AG04450 (cell line): ENCODE results near the gene ENKUR. TPM values are rescaled to one million over a fixed set of nuclear protein-coding genes. Genes with fewer than 3 reads are reported as not detected.

Source experiments
- CTCF ChIA-PET: fragments of 300-600, 350-600 bp; formaldehyde crosslinking; extraction: SDS; loops from one replicate; lab custom pipeline; 2022; ENCODE audit warnings: antibody characterized with exemption, inconsistent platforms; lab: Charles Lee
- POLR2A ChIA-PET: fragments of 350-600 bp; formaldehyde crosslinking; extraction: SDS; loops from one replicate; lab custom pipeline; 2021; ENCODE audit warnings: antibody characterized with exemption, inconsistent platforms; lab: Yijun Ruan, JAX
- DNase-seq: peaks from one replicate; pipeline ENCODE4 v3.0.0-alpha.2; 2011; ENCODE audit warnings: low read depth, low spot score
- H3K27ac ChIP-seq: one replicate; pipeline ENCODE4 v1.5.1; 2012; ENCODE audit warnings: low read depth, low read length, control low read depth
- H3K27me3 ChIP-seq: one replicate; pipeline ENCODE4 v1.6.0; 2012; ENCODE audit warnings: low read length; ENCODE audit not compliant: control insufficient read depth, insufficient read depth
- H3K4me3 ChIP-seq: 2 replicates; pipeline ENCODE4 v1.5.1; 2011; ENCODE audit warnings: mild to moderate bottlenecking, low read depth, low read length, control low read depth
- H3K9me3 ChIP-seq: 2 replicates; pipeline ENCODE4 v1.5.1; 2012; ENCODE audit warnings: low read length; ENCODE audit not compliant: control insufficient read depth, insufficient read depth
- CTCF ChIP-seq: IDR thresholded peaks from 2 replicates; pipeline ENCODE4 v1.5.1; 2011; ENCODE audit warnings: low read depth, low read length, control low read depth, inconsistent platforms
- polyA plus RNA-seq: library from polyadenylated mRNA; depleted of rRNA; stranded (reverse); fragments of >200 nt; gene quantifications from 2 replicates; pipeline ENCODE4 v1.2.3, GENCODE V29; 2011

Gene ENKUR
- polyA plus RNA-seq, 1 experiment = 0.11 TPM

DNA sequence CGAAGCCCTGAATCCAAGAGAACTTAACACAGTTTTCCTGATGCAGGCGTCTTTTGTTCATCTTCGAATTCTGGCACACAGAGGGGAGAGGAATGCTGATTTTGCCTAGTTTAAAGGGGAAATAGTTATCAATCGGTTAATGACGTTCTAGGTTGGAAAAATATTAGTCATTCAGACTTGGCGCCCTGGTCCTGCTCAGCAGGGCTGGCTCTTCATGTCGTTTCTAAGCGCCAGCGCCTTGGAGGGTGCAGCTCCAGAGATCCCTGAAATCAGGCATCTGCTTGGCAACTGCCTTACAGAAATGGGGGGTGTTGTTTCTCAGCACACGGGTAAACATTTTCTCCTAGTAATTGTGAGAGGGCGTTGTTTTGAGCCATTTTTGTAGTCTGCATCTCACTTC, 62.3 kb downstream of the ENKUR start:
- ChIA-PET CTCF (interaction anchor here (0.7 kb wide), 1 partner anchor 33 kb away, joined by 8 read pairs; no protein-coding TSS in a partner anchor), POLR2A (no interaction called here)
- no peak overlapping the region for H3K4me3 ChIP-seq
- no peaks in the 10 kb centered on the region for H3K9me3 ChIP-seq
- no peaks in the 10 kb centered on the region for H3K27me3 ChIP-seq
- DNase-seq = no peak
- peak overlapping the region; percentile 70 for H3K27ac ChIP-seq
- TF ChIP-seq CTCF = no peak

- H3K4me3 ChIP-seq = peak overlapping the region; percentile 61
- no peaks in the 10 kb centered on the region for H3K27me3 ChIP-seq
- POLR2A ChIA-PET = interaction anchor here (0.6 to 1.2 kb wide), 2 partner anchors 82 to 229 kb away, joined by 3 to 9 read pairs; partner anchors contain the start of gene ARHGAP21
- no peaks in the 10 kb centered on the region for H3K9me3 ChIP-seq
- CTCF ChIA-PET = interaction anchor here (0.6 to 0.7 kb wide), 2 partner anchors 33 to 228 kb away, joined by 5 to 8 read pairs; no protein-coding TSS in a partner anchor
- no peak for DNase-seq
- peak overlapping the region; percentile 70 for H3K27ac ChIP-seq
- TF ChIP-seq CTCF = no peak
These were observed 63.0 kb downstream of the ENKUR start for GRCh38 chr10:24952707-24953645.

DNA sequence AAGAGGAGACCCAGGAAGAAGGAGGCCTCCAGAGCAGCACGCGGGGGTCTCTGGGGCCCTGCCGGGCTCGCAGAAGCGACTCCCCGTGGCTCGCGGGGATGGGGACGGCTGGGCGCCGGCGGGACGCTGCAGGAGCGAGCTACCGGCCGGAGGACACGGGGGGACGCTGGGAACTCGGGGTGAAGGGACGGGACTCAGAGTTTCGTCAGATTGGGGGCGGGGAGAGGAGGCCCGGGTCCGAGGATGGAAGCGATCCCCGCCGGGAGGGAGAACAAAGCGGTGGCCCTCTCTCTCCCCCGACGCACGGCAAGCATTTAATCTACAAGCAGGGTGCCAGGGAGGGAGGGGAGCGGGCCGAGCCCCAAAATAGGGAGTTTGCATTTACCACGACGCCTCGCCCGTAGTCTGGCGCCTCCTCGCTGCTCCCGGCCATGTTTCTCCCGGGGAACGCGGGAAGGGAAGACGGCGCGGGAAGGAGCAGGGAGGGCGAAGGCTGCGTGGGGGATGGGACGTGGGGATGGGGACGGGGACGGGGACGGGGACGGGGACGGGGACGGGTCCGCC, 63.7 kb downstream of the ENKUR start, which contains the start of gene PRTFDC1:
PRTFDC1 (minus strand) TSS at position 464 of the 564 bp plus-strand sequence; CDS start at position 433, 31 bp downstream.
- POLR2A ChIA-PET = interaction anchor here (0.6 to 1.2 kb wide), 4 partner anchors 25 to 229 kb away, joined by 3 to 8 read pairs (median 3); partner anchors contain the start of gene ARHGAP21

More for the DNA sequence above, 63.7 kb downstream of the ENKUR start, which contains the start of gene PRTFDC1:
- H3K27ac ChIP-seq = peak within 1 kb of the TSS; percentile 70
- H3K4me3 ChIP-seq = peak within 1 kb of the TSS; percentile 61
- no peak for DNase-seq
- no peaks in the 10 kb centered on the region for H3K27me3 ChIP-seq
- TF ChIP-seq CTCF = peak; percentile 24; the same call in 1 of the 2 replicates
- H3K9me3 ChIP-seq = no peaks in the 10 kb centered on the region
- CTCF ChIA-PET = interaction anchor here (0.6 to 1.1 kb wide), 4 partner anchors 23 to 245 kb away, joined by 3 to 5 read pairs (median 4); no protein-coding TSS in a partner anchor
